ACHN (cell line): Measurements from ENCODE around the gene VWA5B2.
"Not testable (repeated sequence)": the region's sequence is repeated elsewhere in the genome, so short reads cannot be mapped to it uniquely, and the experiment has no call there.

Experiments
- DNase-seq: peaks from one replicate; pipeline ENCODE4 v3.0.0-alpha.2; 2015
- in situ Hi-C: cut with HindIII; loops from 2 replicates; pipeline ENCODE4 v1.10.0; 2017; ENCODE audit warnings: low sequenced_read_pairs, low pct_ligation_motif_present, low pct_unique_long_range_greater_than_20kb

Gene VWA5B2

DNA sequence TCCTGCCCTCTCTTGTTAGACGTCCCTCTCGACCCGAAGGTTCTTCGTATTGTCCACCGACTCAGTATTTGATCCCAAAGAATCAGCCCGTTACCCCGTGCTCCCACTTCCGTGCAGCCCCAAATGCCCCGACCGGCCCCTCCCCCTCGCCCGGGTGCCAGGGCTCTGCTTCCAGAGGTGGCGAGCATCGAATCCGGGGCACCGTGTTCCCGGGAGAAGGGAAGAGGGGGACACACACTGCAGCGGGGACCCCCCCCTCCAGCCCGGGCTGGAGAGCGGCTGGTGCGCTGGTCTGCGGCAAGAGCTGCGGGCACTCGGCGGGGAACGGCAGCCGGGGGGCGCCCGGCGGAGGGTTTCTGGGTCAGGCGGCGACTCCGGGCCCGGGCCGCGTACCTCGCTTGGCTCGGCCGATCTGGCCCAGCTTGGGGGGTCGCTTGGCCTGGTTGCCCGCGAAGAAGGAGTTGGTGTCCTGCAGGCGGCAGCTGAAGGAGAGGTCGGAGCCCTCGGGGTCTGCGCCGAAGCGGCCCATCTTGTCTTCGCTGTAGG, 31.4 kb downstream of the VWA5B2 start:
- DNase-seq = no peak
- in situ Hi-C loops = no loop called here

- in situ Hi-C loops = no loop called here
Observed at GRCh38 chr3:184261270-184261853, 32.0 kb downstream of the VWA5B2 start, which contains the start of gene CAMK2N2. Gene CAMK2N2 (minus strand): TSS chr3:184261553. CDS start chr3:184261285, 268 bp downstream.

DNA sequence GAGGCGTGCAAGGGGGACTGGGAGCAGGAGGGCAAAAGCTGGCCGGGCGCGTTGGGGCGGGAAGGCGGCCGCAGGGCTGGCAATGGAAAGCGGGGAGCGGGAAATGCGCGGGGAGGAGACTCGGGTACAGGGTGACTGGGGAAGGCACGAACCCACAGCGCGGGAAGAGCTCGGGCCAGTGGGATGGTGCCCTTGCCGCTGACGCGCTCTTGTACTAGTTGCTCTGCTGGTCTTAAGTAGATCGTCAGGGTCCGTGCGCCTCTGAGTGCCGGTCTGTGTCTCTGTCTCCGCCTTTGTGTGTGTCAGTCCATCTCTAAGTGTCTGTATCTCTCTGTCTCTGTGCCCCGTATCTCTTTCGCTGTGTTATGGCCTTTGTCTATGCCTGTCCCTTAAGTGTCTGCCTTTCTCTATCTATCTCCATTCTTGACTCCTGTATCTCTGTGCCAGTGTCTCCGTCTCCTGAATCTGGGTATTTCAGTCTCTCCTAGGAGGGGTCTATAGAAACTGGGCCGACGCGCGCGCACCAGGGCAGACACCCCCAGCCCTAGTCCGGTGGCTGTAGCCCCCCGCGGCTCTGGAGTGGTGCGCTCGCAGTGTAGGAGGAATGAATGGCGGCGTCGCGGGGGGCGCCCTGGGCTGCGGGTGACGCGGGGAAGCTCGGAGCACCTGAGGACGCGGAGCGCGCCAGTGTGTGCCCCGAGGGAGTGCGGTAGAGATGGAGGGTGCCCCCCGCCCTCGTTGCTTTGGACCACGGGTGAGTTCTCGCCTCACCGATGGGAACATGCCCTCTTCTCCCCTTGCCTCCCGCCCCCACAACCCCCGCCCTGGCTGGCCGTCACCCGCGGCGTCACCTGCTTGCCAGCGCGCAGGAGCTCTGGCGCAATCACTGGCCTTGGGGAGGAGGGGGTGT, 32.7 kb downstream of the VWA5B2 start:
- in situ Hi-C loops = no loop called here
- peak; percentile 33 for DNase-seq

More at GRCh38 chr3:184261270-184261853, 32.0 kb downstream of the VWA5B2 start, which contains the start of gene CAMK2N2:
- peak; percentile 67 for DNase-seq

DNA sequence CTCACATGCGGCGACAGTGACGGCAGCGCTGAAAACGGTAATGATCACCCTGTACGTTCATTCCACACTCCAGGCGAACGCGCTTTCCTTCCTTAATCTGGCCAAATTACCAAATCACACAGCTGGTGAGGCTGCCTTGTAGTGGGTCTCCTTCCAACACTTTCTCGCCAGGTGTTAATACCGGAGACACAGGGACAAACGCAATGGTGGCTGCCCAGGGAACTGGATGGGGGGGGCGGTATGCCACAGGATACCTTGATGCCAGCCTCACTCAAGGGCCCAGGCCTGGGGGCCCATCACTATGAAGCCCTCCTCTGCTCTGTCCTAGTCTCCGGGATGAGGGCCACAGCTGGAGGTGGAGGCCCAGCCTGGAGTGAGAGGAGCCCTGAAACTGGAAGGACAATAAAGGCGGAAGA, 33.4 kb downstream of the VWA5B2 start:
- in situ Hi-C loops = no loop called here

GRCh38 chr3:184267249-184267648, 37.9 kb downstream of the VWA5B2 start:
- DNase-seq, in situ Hi-C loops: not testable (repeated sequence)

More for the DNA sequence above, 33.4 kb downstream of the VWA5B2 start:
- DNase-seq = no peak

- DNase-seq = no peak
- in situ Hi-C loops = no loop called here
Observed at GRCh38 chr3:184272269-184272668, 42.9 kb downstream of the VWA5B2 start.

DNA sequence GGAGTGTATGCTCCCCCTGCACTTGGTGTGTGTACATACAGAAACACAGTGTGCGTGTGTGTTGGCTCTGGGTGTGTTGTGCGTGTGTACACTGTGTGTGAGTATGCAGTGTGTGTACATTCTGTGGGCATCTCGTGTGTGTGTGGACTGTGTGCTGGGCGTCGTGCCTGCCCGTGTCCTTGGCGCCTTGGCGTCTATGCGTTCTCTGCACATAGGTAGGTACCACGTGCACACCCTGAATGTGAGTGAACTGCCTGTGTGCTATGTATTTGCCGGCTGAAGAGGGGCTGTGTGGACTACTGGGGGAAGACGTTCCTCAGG, 46.0 kb downstream of the VWA5B2 start:
- DNase-seq = no peak
- in situ Hi-C loops = no loop called here

DNA sequence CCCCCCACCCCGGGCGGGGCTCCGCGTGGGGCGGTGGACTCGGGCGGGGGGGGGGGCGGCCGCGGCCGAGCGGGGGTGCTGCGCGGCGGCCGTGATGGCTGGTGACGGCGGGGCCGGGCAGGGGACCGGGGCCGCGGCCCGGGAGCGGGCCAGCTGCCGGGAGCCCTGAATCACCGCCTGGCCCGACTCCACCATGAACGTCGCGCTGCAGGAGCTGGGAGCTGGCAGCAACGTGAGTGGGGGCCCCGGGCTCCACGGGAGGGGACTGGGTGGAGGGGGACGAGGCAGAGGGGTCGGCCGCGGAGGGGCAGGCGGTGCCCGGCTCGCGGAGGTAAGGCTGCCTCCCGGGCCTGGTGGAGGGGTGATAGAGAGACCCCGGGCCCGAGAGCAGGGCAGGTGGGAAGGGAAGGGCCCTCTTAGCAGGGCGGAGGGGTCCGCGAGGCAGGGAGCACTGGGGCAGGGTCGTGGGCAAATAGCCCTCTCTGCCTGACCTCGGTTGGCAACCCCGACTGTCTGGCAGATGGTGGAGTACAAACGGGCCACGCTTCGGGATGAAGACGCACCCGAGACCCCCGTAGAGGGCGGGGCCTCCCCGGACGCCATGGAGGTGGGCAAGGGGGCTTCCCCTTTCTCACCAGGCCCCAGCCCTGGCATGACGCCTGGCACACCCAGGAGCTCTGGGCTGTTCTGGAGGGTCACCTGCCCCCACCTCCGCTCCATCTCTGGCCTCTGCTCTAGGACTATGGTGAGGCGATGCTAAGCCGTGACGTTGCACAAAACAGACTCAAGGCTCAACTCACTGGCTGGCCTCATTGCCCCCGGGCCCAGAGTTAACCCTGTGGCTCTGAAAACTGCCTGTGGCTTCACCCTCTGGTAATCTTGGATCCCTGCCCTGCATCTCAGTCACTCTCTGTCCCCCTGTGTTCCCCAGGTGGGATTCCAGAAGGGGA, 46.9 kb downstream of the VWA5B2 start, which contains the start of gene ECE2:
Gene ECE2 (plus strand): TSS at position 62 of the 950 bp plus-strand sequence. CDS start 132 bp downstream, at position 194.
- no peak for DNase-seq
- in situ Hi-C loops = no loop called here

GRCh38 chr3:184277366-184277765, 48.0 kb downstream of the VWA5B2 start:
- no peak for DNase-seq
- in situ Hi-C loops = no loop called here

GRCh38 chr3:184282941-184283340, 53.6 kb downstream of the VWA5B2 start:
- no peak for DNase-seq
- in situ Hi-C loops = no loop called here

GRCh38 chr3:184283681-184284080, 54.3 kb downstream of the VWA5B2 start:
- in situ Hi-C loops = no loop called here

DNA sequence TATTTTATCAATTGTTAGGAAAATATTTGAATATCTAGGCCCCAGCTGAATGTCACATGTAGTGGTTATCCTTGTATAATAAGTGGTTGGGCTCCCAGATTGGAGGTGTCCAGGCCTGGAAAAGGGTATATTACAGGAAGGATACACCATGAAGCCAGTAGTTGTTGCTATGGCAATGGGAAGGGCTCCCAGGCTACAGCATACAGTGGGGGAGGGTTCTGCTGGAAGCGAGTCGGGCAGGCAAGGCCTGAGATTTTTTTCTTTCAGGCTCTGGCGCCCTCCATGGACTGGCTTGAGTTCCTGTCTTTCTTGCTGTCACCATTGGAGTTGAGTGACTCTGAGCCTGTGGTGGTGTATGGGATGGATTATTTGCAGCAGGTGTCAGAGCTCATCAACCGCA, 55.3 kb downstream of the VWA5B2 start:
- DNase-seq = peak; percentile 61
- in situ Hi-C loops = no loop called here

More at GRCh38 chr3:184283681-184284080, 54.3 kb downstream of the VWA5B2 start:
- DNase-seq = no peak

- peak; percentile 53 for DNase-seq
- in situ Hi-C loops = no loop called here
Observed at GRCh38 chr3:184289426-184289938, 60.1 kb downstream of the VWA5B2 start.

- no peak for DNase-seq
- in situ Hi-C loops = no loop called here
Observed at GRCh38 chr3:184290331-184290730, 60.9 kb downstream of the VWA5B2 start.

GRCh38 chr3:184291044-184291737, 61.8 kb downstream of the VWA5B2 start:
- DNase-seq = no peak
- in situ Hi-C loops = no loop called here
